ENCODE data around the gene IFT20.

Gene IFT20

DNA sequence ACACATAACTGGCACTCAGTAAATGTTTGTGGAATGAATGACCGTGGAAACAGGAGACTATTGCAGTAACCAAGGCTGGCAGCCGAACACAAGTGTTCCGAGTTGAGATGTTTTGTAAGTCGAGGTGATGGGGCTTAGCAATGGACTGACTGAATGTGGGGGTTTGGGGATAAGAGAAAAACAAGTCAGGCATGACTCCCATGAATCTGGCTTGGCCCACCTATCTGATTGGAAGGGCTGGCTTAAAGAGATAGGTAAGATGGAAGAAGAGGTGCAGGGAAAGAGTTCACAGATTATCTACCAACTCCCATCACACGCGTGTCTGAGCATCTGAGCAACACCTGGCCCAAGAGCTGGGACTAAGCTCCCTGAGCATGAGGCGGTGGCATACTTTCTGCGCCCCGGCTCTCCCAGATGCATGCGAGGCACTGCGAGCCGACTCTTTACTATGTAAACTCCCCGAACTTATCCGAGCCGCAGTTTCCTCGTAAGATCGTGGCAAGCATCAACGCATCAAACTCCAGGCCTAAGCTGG is 539 bp downstream of the IFT20 start:
- DNase-seq = no peak

DNA sequence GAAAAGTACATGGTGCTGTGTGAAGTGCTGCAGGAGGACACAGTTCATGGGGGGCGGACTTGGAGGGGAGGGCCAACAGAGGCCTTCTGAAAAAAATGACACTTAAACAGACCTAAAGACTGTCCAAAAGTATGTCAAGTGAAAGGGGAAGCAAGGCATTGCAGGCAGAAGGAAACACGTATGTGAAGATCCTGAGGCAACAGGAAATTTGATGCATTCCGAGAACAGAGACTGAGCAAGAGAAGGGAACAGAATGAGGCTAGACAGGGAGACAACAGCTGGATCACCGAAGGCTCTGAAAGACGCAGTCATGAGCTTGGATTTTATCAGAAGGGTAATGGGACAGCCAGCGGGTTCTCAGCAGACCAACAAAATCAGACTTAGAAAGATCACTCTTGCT is 1.1 kb downstream of the IFT20 start:
- no peak for DNase-seq

DNA sequence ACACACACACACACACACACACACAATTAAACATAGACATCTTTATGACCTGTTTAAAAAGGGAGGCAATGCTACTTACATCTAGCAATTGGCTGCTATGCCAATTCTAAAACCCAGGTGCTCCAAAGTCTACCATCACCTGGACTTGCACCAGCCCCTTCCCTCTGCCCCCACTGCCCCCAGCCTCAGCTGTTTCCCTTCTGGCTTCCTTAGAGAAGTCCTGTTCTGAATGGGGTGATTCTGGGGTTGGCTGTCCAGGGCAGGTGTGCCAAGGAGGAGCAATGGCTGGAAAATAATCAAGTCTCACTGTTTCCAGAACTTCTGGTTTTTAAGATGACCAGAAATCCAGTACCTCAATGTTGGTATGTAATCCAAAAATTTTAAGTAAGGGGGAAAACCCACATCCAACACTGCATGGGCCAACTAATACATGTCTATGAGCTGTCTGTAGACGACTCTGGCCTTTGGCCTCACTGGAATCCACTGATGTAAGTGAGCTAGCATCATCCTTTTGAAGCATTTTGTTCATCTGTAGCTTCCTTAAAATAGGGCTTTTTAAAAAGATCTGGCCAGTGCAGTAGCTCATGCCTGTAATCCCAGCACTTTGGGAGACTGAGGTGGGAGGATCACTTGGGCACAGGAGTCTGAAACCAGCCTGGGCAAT is 2.1 kb downstream of the IFT20 start:
- no peak for DNase-seq

DNA sequence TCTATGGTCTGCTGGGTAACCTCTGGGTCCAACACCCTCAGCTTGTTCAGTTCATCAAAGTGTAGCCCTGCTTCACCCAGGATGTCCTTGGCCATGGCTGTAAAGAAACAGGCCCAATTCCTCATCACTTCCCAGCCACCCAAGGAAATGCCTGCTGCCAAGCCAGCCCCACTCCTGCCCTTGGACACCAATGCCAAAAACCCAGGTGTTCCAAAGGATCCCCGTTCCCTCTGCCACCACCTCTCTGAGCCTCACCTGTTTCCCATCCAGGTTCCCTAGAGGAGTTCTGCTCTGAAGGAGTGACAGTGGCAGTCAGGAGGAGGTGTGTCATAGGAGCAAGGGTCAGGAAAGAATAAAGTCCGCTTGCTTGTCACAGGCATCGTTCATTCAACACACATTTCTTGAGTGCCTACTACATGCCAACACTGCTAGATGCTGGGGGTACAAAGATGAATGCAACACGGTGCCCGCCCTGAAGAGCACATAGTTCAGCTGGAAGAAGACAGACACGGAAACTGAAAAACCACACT is 3.3 kb downstream of the IFT20 start:
- no peak for DNase-seq

DNA sequence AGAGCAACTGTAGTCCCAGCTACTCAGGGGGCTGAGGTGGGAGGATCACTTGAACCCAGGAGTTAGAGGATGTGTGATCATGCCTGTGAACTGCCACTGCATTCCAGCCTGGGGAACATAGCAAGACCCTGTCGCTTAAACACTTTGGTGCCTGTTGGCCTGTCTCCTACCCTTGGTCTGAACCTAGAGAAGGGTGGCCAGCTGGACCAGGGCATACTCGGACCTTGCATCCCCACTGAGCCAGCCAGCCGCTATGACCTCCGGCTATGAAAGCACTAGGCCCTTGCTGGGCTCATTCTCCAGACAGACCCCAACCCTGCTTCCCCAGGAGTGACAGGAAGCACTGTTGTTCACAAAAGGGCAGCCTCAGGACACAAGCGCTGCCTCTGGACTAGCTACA is 4.6 kb downstream of the IFT20 start:
- DNase-seq = no peak

DNA sequence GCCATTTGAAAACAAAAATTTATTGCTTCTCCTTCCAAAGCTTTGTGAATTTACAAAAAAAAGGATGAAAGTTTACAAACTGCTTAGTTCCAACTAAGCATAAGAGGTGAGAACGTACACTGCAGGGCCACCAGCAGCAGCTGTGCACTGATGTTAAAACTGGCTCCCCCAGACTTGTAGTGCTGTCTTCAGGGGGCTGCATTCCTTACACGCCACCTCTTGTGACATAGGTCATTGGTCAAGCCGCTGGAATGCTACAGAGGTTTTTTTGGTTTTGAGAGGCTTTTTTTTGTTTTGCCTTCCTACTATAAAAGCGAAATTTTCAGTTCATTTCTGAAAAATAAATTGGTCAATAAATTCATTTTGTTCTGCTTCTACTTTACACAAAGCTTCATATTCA is 6.9 kb downstream of the IFT20 start:
- DNase-seq = no peak

DNA sequence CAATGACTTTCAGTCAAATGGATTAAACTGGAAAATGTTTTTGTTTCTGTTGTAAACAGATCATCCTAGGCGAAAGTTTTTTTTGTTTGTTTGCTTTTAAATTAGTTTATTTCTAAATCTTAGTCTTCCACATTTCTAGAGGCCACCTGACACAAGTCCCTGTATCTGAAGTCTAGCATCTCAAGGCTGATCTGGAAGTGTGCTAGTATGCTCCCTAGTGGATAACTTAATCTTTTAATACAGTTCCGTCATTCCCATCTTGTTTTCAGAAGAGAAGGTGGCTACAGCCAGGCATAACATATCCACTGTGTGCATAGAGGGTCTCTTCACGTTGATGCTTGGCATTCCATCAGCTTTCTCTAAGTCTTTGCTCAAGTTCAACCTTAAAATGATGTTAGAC is 7.6 kb downstream of the IFT20 start:
- DNase-seq = no peak

DNA sequence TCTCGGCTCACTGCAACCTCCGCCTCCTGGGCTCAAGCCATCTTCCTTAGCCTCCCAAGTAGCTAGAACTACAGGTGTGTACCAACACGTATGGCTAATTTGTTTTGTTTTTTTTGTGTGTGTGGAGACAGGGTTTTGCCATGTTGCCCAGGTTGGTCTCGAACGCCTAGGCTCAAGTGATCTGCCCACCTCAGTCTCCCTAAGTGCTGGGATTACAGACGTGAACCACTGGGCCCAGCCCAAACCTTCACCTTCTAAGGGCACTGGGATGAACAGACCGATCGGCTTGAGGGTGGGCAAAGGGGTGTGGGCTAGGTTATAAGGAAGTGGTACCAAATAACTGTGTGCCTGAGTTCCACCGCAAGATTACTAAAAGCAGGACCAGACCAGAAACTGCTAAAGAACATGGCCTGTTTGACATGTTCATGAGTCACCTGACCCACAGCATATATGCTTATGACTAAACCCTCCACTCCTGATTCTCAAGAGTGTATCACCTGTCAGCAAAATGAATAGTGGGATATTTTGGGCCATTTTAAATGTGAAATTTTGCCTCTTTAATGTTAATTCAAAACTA is 8.2 kb downstream of the IFT20 start:
- no peak for DNase-seq

DNA sequence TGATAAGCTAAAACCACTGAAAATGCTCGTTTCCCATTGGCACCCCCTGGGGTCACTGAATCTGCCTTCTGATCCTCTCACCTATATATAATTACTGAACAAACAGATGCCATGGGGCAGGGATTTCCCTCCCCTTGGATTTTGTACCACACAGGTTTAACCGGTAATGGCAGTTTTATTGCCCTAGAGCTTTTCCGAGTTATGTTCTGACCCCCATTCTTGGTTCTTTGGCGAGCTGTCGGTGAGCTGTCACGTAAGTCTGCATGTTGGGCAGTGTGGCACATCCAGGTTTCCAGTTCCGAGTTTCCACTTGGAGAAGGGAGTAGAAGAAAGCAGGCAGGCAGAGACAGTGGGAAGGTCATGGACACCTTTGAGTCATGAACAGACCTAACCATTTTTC is 9.2 kb downstream of the IFT20 start:
- no peak for DNase-seq

DNA sequence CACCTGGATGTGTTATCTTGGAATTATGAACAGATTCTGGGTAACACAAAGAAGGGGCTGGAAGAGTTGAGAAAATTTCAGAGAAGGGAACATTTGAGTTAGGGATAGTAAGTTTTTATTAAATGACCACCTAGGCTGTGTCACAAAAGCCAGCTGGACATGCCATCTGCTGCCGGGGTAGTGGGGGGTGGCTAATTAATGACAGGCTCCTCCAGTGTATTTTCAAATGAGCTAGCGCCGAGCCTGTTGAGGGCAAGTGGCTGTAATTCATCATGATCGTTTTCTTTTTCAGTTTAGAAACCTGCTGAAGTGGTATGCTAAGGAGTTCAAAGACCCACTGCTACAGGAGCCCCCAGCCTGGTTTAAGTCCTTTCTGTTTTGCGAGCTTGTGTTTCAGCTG is 10.1 kb downstream of the IFT20 start:
- DNase-seq = no peak

DNA sequence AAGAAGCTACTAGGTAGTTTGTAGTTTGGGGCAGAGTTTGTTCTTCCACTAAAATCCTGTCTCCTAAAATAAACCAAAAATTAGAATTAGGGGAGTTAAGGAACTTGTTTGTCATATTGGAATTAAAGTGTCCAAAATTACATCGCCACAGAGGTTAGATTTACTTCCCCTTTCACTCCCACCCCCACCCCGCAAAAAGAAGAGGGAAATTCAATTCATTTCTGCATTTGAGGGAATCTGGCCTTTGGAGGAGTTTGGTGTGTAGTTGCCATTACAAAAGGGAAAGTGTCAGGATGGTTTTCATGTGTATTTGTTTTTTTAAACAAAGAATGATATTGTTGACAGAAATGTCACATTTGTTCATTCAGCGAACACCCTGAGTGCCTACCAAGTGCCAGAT is 10.5 kb downstream of the IFT20 start:
- no peak for DNase-seq

DNA sequence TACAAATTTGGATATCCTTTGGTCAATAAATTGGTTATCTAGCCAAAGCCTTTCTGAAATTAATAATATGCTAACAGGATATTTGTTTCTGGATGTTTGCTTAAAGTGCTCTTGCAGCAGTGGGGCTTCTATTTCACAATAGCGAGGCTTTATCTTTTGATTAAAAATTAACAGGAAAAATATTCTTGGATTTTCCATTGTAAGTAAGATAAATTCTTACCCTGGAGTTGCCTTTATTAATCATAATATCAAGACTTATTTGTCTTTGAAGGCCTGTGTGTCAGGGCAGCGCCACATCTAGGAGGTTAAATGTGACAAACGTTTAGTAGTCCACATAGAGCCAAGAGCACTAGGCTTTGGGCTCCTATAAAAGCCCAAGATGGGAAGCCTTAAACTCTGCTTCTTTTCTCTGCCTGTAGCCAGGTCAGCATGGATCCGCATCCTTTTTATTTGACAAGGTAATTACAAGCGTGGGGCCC is 11.0 kb downstream of the IFT20 start:
- DNase-seq = no peak

DNA sequence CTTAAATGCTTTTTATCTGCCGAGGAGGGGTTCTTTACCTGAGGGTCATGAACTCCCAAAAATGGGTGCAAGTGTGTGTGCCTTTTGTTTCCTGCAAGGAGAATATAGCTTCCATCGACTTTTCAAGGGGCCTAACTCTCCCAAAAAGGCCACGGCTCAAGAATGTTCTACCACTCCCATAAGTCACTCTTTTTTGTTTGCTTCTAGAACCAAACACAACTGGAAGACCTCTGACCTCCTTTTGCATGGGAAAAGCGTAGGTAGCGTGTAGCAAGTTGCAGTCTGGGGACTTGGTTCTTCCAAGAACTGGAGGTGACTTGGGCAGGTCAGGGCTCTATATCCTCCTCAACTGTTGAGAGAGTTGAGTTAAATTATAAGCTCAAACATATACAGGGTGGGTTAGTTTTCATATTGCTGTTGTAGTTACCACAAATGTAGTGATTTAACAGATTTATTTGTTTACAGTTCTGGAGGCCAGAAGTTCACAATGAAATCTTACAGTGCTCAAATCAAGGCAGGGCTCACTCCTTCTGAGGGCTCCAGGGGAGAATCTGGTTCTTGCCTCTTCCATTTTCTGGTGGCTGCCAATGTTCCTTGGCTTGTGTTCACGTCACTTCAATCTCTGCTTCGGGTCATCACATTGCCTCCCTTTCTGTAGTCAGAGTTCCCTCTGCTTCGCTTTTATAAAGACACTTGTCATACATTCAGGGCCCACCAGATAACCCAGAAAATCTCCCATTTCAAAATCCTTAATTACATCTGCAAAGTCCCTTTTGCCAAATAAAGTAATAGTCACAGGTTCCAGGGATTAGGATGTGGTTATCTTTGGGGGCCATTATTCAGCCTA is 14.8 kb downstream of the IFT20 start:
- DNase-seq = no peak

DNA sequence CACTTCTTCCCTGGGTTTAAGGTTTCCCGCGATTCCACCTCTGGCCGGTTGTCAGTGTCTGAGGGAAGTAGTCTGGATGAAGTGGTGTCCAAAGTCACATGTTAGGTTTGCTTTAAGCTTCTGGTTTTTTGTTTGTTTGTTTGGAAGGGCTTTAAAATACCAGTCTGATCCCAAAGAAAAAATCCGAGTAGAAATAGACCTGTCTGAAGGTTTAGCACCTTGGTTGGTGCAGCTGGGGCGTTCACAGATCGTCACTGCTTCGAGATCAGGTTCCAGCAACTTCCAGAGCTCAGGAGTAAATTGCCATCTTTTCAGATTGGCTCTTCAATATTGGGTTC is 15.7 kb downstream of the IFT20 start:
- no peak for DNase-seq

DNA sequence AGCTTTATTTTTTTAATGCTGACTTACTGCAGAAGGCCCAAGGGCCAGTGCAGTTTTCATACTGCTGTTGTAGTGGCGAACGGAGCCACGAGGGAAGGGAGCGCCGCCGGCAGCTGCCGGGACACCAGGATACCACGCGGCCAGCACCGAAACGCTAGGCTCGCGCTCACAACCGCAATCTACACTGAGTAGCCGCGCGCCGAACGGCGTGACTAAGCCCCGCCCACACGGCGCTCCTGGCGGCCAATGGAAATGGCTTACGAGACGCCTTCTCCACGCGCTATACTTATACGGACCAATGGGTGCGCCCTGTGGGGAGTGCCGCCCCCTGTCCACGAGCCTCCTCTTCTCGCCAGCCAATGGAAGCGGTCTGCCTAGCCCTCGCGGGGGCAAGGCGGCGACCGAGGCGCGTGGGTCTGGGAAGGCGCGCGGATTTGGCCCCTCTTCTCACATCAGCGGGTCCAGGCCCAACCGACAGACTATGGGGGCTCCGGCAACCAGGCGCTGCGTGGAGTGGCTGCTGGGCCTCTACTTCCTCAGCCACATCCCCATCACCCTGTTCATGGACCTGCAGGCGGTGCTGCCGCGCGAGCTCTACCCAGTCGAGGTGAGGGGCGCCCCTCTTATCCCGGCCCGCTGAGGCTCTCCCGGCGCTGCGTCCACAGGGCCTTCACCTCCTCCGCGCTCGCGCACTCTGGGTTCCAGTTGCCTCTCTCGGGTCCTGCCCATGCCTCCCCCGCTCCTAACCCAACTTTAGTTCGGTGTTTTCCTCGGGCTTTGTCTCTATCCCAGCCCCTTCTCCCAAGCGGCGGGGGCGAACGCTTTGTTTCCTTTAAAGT is 16.3 kb downstream of the IFT20 start, which contains the start of gene TMEM97:
Gene TMEM97 (plus strand): TSS at position 442 of the 839 bp plus-strand sequence. CDS start 40 bp downstream, at position 482.
- DNase-seq = peak; percentile 97

DNA sequence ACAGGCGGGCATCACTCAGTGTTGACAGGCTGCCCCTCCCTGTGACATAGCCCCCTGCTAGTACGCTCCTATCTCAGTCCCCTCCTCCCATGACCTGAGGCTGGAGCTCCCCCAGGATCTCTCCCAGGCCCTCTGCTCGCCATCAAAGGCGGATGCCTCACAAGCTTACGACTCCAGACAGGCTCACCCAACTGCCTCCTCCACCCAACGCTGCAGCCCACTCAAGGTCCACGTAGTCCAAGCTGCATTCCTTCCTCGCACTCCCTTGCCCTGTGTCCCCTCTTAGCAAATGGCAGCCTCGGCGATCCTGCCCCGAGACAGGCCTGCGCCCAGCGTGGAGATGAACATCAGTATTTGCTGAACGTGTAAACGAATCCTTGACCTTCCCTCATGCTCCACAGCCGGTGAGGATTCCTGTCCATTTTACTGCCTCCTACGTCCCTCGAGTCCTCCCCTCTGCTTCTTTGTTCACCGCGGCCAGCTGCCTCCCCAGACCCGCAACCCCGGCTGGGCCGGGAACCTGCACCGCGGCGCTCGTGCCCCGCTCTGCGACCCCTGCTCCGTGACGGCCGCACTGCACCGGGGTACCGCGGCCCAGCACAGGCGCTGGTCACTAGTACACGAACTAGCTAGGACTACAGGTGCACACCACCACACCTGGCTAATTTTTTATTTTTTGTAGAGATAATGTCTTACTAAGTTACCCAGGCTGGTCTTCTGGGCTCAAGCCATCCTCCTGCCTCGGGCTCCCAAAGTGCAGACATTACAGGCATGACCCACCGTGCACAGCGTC is 17.1 kb downstream of the IFT20 start:
- DNase-seq = no peak

DNA sequence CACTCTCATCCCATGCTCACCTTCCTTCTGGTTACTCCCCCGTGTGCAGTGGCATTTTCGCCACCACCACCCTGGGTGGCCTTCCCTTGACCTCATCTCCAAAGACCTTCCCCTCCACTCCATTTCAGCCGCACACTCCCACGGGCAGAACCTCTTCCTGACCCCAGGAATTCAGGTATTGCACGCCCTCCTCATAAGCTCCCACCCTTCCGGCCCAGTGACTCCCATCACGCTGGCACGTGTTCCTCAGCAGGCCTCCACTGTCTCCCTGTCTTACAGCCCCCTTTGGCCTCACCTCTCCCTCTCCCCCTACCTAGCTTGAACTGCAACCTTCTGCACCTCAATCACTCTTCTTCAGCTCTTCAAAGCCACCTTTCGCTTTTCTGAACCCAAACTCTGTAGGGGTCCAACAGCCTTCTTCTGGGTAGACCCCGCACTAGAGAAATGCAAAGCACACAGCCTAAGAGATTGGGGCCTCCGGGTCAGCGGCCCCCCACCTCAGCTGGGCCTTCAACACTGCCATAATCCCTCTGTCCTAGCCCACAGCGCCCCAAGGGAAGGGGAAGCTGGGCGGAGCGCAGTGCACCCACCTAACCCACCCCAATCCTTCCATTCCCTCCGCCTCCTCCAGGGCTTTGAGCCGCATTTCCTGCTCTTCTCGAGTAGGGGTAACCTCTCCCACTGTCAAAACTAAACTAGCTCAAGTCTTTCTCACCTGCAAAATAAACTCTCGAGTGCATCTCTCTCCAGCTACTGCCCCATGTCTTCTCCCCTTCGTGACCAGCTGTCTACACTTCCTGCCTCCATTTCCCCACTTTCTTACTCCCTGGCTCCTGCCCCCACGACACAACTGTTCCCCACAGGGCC is 17.9 kb downstream of the IFT20 start:
- no peak for DNase-seq

DNA sequence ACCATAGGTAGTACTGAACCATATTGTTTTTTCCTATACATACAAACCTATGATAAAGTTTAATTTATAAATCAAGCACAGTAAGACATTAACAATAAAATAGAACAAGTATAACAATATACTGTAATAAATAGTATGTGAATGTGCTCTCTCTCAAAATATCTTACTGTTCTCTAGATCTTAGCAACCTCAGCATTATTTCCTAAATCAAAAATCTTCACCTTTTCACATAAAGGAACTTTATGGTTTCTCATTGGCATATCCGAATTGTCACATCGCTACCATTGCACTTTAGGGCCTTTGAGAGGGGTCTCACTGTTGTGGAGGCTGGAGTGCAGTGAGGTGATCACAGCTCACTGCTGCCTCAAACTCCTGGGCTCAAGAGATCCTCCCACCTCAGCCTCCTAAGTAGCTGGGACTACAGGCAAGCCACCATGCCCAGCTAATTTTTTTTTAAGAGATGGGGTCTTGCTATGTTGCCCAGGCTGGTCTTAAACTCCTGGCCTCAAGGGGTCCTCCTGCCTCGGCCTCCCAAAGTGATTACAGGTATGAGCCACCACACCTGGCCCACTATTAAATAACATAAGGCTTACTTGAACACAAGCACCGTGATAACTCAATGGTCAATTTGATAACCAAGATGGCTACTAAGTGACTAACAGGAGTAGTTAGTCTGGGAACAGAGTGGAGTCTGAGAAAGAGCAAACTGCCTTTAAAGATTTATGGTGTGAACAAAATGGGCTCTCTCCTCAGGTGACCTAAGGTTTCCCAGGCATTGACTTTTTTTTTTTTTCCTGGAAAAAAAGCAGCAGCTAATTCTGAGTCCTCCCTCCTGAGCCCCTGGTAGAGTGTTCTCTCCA is 19.2 kb downstream of the IFT20 start:
- DNase-seq = no peak

DNA sequence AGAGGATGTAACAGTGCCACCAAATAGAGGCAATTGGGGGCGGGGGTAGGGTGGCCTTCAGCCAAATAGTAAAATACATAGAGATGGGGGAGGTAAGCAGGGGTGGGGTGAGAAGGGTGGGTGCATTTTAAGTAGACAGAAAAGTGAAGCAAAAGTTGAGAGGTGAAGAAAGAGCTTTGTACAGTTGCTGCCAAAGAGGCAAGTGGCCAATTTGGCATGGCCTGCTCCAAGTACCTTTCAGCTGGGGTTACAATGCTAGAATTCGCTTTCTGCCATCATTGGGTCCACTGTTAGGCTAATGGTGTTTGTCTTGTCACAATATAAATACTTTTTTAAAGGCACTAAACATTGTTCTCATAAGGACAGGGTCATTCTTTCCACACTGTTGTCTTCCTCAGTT is 21.4 kb downstream of the IFT20 start:
- no peak for DNase-seq

Data from fibroblast of skin of back (primary cell).